ENCODE results near the gene ABLIM2.

The ABLIM2 gene

GRCh38 chr4:8045909-8046308, 112.7 kb downstream of the ABLIM2 start:
- no peak for DNase-seq (ENCODE audit: low spot score)

DNA sequence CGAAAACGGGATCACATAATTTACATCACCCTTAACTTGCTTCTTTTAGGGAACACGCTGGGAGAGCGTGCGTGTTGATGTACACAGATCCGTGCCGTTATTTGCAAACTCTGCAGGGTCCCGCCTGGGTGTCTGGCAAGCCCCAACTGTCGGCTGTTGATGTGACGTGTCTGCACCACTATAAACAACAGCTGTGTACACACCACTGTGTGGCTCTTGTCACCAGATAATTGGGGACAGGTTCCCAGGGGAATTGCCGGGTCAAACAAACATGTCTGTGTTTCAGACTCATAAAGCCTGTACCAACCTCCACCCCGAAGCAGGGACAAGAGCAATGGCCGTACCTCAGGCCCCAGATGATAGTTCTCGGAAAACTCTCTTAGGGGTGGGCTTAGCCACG, 113.9 kb downstream of the ABLIM2 start:
- no peak for DNase-seq (ENCODE audit: low spot score)

GRCh38 chr4:8044244-8044643, 114.4 kb downstream of the ABLIM2 start:
- no peak for DNase-seq (ENCODE audit: low spot score)

DNA sequence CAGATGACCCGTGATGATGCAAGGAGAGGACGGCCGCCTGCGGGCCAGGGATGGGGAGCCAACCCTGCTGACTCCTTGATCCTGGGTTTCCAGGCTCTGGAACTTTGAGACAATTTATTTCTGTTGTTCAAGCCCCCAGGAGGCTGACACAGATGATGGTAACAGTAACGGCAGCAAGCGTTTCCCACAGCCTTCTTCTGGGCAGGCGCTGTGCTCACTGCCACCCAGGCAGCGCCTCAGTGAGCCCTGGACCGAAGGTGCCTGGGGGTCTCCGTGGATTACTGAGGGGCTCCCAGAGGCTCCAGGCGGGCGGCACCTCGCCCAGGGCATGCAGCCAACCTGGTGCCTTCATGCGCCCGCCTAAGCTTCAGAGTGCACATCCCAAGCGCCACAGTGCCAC, 115.0 kb downstream of the ABLIM2 start:
- no peak for DNase-seq (ENCODE audit: low spot score)

- no peak for DNase-seq (ENCODE audit: low spot score)
Observed at GRCh38 chr4:8041868-8042267, 116.7 kb downstream of the ABLIM2 start.

GRCh38 chr4:8041172-8041571, 117.4 kb downstream of the ABLIM2 start:
- DNase-seq (ENCODE audit: low spot score): no peak

- no peak for DNase-seq (ENCODE audit: low spot score)
Observed at GRCh38 chr4:8040607-8041006, 118.0 kb downstream of the ABLIM2 start.

DNA sequence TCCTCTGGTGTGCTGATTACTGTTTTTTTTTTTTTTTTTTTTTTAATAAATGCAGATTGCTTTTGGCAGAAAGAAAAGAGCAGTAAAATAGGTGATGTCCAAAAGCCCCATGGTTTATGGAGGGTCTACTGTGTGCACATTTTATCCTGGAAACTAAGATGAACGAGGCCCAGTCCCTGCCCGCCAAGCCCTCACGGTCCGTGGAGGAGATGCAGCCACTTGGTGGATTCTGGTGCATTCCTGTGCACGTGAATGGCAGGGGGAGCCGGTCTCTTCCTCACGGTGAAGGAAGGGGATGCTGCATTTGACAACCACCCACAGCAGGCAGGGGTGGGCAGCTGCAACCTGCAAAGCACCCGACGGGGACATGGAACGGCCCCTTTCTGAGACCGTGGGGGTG, 118.8 kb downstream of the ABLIM2 start:
- no peak for DNase-seq (ENCODE audit: low spot score)

DNA sequence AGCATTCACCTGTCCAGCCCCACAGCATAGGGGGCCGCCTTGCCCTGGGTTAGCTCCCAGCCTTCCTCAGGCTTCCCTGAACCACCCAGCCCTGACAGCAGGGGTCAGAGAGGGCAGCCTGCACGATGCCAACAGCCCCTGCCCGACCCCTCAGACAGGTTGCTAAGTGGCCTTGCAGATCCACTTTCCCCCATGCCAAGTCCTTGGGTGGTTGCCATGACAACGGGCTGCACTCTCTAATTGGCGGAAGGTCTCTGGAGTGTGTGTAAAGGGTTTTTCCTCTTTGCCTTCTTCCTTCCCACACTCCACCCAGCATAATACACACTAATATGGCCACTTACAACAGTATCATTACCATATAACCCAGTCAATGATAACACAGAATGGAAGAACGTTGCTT, 119.3 kb downstream of the ABLIM2 start:
- DNase-seq (ENCODE audit: low spot score): no peak

DNA sequence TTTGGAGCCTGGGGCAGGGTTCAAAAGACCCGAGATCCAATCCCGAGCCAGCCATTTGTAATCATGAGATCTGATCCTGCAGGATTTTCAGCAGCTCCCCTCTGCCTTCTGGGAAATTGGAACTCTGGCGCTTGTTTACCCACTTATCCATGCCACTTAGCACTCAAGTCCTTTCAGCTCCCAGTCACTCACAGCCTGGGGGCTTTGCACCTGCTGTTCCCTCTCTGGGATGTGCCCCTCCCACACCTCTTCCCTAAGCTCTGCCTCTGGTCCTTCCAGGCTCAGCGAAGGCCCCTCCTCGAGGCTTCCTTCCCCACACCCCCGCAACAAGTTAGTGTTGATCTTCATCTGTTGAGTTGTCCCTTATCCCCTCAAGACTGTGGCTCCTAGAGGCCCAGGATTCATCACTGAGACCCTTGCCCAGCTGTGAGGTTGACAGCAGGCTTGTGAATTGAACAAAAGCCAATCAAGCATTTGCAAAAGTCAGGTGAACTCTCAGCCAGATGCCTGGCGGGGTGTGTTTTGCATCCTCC, 119.8 kb downstream of the ABLIM2 start:
- DNase-seq (ENCODE audit: low spot score): no peak

DNA sequence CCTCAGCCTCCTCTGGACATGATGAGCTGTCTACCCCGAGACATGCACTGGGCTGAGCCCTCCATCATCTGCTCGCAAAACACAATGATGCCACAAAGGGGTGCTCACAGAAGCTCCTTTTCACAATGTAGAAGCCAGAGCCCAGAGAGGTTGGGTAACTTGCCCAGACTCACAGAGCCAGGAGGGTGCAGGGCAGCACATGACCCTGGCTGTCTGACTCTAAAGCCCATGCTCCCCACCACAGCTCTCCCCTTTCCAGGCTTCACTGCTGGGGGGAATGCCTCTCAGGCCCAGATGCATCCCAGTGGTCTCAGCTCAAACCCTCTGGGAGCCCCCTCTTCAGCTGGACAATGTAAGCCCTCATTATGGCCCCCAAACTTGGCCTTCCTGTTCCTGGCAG, 120.5 kb downstream of the ABLIM2 start:
- DNase-seq (ENCODE audit: low spot score): no peak

DNA sequence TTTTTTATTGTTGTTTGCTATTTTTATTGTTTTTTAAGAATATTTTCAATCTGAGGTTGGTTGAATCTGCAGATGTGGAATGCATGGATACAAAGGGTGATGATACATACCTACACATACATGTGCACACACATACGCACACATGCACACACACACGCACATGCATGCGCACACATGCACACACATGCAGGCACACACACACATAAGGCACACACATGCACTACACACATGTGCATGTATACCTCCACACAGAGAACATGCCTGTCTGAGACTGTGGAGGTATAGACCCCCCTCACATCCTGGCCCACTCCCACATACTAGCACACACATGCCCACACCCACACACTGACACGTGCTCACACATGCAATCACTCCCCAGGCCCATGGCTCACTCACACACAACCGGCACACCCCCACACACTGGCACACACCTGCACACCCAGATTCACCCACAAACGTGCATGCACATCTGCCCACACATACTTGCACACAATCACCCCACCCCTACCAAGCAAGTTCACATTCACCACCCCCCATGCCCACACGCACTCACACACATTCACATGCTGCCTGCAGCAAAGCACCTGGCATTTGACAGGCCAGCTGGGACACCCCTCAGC, 121.4 kb downstream of the ABLIM2 start:
- no peak for DNase-seq (ENCODE audit: low spot score)

DNA sequence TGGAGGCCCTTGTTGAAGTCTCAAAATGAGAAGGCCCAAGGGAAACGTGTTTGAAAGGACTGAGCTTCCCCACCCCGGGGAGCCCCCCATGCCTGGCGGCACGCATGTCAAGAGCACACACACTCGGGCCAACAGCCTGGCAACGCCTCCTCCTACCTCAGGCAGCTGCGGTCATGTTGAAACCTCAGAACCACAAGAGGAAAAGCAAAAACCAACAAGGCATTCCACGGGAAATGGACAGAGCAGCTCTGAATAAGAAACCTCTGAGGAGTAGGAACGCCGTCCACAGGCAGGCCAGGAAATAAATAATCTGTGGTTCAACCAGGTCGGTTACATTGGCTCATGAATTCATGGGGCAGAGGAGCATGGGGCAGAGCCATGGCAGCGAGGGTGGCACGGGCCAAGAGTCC, 123.2 kb downstream of the ABLIM2 start:
- DNase-seq (ENCODE audit: low spot score): no peak

- no peak for DNase-seq (ENCODE audit: low spot score)
Observed at GRCh38 chr4:8033829-8034528, 124.6 kb downstream of the ABLIM2 start.

GRCh38 chr4:8033067-8033755, 125.4 kb downstream of the ABLIM2 start:
- DNase-seq (ENCODE audit: low spot score): no peak

DNA sequence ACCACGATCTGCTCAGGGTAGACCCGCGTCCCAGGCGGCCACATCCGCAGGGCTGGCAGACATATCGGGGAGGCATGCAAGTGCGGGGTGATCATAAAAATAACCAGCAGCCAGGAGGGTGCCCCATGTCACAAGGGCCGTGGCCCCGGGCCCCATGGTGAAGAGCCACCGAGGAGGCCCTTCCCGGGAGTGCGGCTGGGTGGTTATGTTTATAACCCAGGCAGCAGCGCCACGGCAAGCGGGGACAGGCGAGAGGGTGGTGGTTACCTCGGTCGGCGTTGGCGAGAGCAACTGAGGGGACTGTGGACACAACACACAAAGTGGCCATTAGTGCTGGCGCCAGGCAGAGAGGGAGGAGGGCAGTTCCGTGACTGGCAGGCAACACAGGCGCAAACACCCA, 126.2 kb downstream of the ABLIM2 start:
- DNase-seq (ENCODE audit: low spot score): no peak

DNA sequence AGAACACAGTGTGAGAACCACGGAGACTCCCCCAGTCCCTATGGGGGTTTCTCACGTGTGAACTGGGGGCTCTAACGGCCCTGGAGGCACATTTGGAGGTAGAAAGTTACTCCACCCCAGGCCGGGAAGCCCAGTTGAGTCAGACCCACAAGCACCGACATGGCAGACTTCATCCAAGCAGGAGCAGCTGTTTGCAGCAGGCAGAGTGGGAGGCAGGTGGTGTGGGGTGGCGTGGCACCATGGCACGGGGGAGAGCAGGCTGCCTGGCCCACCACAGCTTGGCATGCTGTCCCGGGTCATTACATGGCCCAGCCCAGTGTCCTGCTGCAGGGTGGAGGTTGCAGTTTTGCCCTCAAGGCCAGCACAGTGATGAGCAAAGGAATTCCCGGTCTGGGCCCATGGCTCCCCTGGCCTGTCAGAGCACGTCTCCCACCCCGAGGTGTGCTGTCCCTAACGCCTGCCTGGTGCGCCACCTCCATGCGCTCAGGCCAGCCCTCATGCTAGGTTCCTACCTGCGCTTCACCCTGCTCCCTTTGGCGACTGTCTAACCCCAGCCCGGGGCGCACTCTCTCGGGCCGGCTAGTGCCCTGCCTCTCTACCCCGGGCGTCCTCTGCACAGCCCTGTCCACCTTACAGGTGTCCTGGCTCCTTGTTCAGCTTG, 128.4 kb downstream of the ABLIM2 start:
- no peak for DNase-seq (ENCODE audit: low spot score)

DNA sequence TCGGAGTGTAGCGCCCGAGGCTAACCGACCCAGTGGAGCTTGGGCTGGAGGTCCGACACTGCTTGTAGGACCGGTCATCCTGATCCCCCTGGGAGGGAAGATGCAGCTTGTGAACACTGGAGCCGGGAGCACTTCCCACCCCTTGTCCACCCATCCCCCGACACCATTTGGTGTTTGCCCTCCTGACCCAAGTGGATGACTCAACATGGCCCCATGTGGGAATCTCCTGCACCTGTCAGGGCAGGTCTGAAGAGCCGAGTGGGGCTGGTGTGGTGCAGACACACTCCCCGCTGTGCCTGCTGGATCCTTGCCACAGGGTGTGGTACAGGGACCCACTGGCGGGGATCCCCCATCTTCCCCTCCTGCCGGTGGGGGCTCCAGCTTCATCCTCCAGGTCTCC, 128.9 kb downstream of the ABLIM2 start:
- no peak for DNase-seq (ENCODE audit: low spot score)

DNA sequence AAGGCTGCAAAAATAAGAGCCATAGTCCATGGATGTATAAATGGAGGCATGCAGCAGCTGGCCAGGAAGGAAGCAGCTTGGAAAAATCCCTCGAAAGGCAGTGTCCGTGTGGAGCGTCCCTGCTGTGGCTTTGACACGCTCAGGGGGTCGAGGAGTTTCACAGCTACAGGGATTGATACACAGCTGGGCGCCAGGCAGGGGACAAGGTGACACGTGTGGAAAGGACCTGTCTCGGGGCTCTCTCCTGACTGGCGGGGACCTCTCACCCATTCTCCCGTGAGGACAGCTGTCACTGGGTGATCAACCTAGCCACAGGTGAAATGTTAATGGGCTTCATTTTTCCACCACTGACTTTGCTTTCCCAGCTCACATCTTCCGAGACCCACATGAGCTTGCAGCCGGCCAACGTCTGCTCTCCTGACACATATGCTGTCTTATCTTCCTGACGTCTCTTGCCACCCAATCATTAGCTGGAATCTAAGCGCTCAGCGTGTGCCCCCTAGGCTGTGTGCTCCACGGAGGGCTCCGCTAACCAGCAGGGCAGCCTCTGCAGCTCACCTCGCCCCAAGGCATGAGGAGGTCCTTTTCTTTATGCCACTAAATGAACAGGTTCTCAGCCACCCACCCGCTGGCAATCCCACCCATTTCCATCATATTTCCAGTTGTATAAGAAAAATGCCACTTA, 129.6 kb downstream of the ABLIM2 start:
- DNase-seq (ENCODE audit: low spot score): no peak

DNA sequence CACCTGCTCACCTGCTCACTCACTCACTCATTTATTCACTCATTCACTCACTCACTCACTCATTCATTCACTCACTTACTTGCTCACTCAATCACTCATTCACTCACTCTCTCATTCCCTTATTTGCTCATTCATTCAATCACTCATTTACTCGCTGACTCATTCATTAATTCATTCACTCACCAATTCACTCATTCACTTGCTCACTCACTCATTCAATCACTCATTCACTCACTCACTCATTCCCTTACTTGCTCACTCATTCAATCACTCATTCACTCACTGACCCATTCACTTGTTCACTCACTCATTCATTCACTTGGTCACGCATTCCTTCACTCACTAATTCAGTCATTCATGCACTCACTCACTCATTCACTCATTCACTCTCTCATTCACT, 130.2 kb downstream of the ABLIM2 start:
- DNase-seq (ENCODE audit: low spot score): no peak

DNA sequence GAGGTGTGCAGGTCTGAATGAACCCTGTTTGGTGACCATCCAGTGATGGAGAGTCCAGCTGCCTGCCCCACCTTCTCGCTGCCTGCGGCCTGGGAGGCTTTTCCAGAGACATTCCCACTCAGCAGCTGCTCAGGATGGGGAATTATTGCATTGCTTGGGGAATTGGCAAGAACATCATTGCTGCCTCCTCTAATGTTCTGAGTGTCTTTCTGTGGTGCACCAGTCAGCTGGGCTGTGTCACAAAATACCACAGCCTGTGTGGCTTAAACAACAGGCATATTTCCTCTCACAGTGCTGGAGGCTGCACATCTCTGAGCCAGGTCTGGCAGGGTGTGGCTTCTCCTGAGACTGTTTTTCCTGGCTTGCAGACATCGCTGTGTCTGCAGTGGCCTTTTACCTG, 132.2 kb downstream of the ABLIM2 start:
- DNase-seq (ENCODE audit: low spot score): no peak

DNA sequence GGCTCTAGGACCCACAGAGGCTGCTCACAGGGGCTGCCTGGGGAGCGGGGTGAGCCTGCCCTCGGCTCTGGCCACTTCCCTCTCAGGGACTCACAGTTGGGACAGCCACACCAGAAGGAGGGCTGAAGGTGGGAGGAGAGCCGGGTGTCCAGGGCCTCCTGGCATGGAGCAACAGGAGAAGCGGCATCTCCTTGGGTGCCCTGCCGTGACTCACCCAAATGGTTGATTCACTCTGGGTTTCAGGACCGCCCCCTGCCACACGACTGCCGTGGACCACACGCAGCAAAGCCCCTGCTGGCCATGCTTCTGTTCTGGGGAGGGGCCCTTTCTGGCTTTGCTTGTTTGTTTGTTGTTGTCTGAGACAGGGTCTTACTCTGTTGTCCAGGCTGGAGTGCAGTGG, 132.9 kb downstream of the ABLIM2 start:
- no peak for DNase-seq (ENCODE audit: low spot score)

Data from CD4-positive, alpha-beta T cell treated with Interleukin-15 for 4 hours (primary cell).